ENCODE data around the gene BRICD5.
"Not testable (repeated sequence)": the region's sequence is repeated elsewhere in the genome, so short reads cannot be mapped to it uniquely, and the experiment has no call there.

BRICD5 gene

GRCh38 chr16:2210386-2211365 is at the start of gene BRICD5:
BRICD5 (minus strand) TSS chr16:2210863; CDS start chr16:2210833, 30 bp downstream.
- CTCF ChIA-PET: interaction anchor here (0.8 kb wide), 1 partner anchor 206 kb away, joined by 3 read pairs; no protein-coding TSS in a partner anchor

GRCh38 chr16:2260250-2260649 is 49.6 kb upstream of the BRICD5 start:
- TF ChIP-seq CTCF (IDR thresholded peaks at IDR 0.05; ENCODE audit: insufficient read depth, low read length, missing control alignments): no peak
- H3K4me3 ChIP-seq (ENCODE audit: low read depth, low read length): no peak overlapping the region
- CTCF ChIA-PET: no interaction called here
- no peak for DNase-seq (ENCODE audit: low read depth, low spot score)
- POLR2A ChIA-PET: interaction anchor here (2.1 kb wide), 1 partner anchor 9 kb away, joined by 6 read pairs; the partner anchor contains the start of gene ECI1

More at GRCh38 chr16:2210386-2211365, at the start of gene BRICD5:
- DNase-seq (ENCODE audit: low read depth, low spot score): no peak
- no peak for TF ChIP-seq CTCF (IDR thresholded peaks at IDR 0.05; ENCODE audit: insufficient read depth, low read length, missing control alignments)
- POLR2A ChIA-PET: interaction anchor here (3.8 kb wide), 1 partner anchor 56 kb away, joined by 17 read pairs; the partner anchor contains the start of gene TRAF7
- no peak within 1 kb of the TSS for H3K4me3 ChIP-seq (ENCODE audit: low read depth, low read length)

- ChIA-PET CTCF (interaction anchor here (1.0 to 1.6 kb wide), 2 partner anchors 11 to 243 kb away, joined by 3 to 4 read pairs; no protein-coding TSS in a partner anchor), POLR2A (interaction anchor here (0.6 kb wide), 1 partner anchor 20 kb away, joined by 3 read pairs; no protein-coding TSS in a partner anchor)
- not testable (repeated sequence) for H3K4me3 ChIP-seq (ENCODE audit: low read depth, low read length); DNase-seq (ENCODE audit: low read depth, low spot score)
These were observed 47.9 kb upstream of the BRICD5 start for GRCh38 chr16:2258530-2258929.

- CTCF ChIA-PET: interaction anchor here (1.0 to 1.6 kb wide), 3 partner anchors 9 to 244 kb away, joined by 3 to 4 read pairs (median 3); no protein-coding TSS in a partner anchor
These were observed 47.1 kb upstream of the BRICD5 start for GRCh38 chr16:2257726-2258125.

DNA sequence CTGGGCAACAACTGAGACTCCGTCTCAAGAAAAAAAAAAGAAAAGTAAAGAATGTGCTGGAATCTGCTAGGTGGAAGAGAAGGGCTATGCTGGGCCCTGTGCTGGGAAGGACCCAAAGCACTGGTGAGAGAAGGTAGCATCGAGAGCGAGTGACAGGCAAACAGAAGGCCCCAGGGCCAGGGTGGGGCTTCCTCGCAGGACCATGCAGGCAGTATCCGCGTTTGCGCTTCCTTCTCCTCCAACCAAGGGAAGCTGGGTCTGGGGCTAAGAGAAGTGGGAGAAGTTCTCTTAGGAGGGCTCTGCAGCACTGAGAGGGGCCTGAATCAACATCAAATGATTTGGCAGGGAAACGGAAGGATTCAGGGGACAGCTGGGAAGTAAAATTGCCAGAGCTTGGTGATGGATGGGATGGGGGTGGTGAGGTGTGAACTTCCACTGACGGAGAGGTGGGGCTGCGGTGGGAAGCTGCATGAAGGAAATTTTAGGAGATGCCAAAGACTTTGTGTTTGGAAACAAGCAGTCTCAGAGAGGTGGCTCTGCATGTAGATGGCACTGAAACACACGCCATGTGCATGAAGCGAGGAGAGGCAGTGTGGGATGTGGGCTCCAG is 46.0 kb upstream of the BRICD5 start:
- ChIA-PET POLR2A (no interaction called here), CTCF (interaction anchor here (1.2 kb wide), 1 partner anchor 10 kb away, joined by 3 read pairs; no protein-coding TSS in a partner anchor)
- DNase-seq (ENCODE audit: low read depth, low spot score): no peak
- no peak overlapping the region for H3K4me3 ChIP-seq (ENCODE audit: low read depth, low read length)
- TF ChIP-seq CTCF (IDR thresholded peaks at IDR 0.05; ENCODE audit: insufficient read depth, low read length, missing control alignments): no peak

More at GRCh38 chr16:2257726-2258125, 47.1 kb upstream of the BRICD5 start:
- no peak for TF ChIP-seq CTCF (IDR thresholded peaks at IDR 0.05; ENCODE audit: insufficient read depth, low read length, missing control alignments)
- H3K4me3 ChIP-seq (ENCODE audit: low read depth, low read length): no peak overlapping the region
- no peak for DNase-seq (ENCODE audit: low read depth, low spot score)
- POLR2A ChIA-PET: no interaction called here

- ChIA-PET CTCF (interaction anchor here (0.6 to 6.1 kb wide), 2 partner anchors 11 to 131 kb away, joined by 4 to 44 read pairs; no protein-coding TSS in a partner anchor), POLR2A (interaction anchor here (0.7 kb wide), 1 partner anchor 48 kb away, joined by 3 read pairs; the partner anchor contains the start of gene MLST8)
- H3K4me3 ChIP-seq (ENCODE audit: low read depth, low read length): no peak overlapping the region
- no peak for DNase-seq (ENCODE audit: low read depth, low spot score)
- no peak for TF ChIP-seq CTCF (IDR thresholded peaks at IDR 0.05; ENCODE audit: insufficient read depth, low read length, missing control alignments)
These were observed 42.6 kb upstream of the BRICD5 start for GRCh38 chr16:2253293-2253692.
